LNCAP (cell line): ENCODE measurements around the gene MPZL2.

Source experiments
- CTCF ChIP-seq: fragments of 450-650 bp; IDR thresholded peaks from 2 replicates; pipeline ENCODE4 v1.5.1; 2017; ENCODE audit warnings: mild to moderate bottlenecking

Gene MPZL2

GRCh38 chr11:118216621-118217481 is 47.2 kb downstream of the MPZL2 start:
- TF ChIP-seq CTCF = no peak

GRCh38 chr11:118215765-118216164 is 48.3 kb downstream of the MPZL2 start:
- no peak for TF ChIP-seq CTCF

GRCh38 chr11:118215262-118215661 is 48.8 kb downstream of the MPZL2 start:
- TF ChIP-seq CTCF = no peak

- TF ChIP-seq CTCF = no peak
Measured at GRCh38 chr11:118214210-118214914, 49.7 kb downstream of the MPZL2 start.

- TF ChIP-seq CTCF = no peak
Measured at GRCh38 chr11:118213781-118214180, 50.3 kb downstream of the MPZL2 start.

GRCh38 chr11:118213201-118213600 is 50.9 kb downstream of the MPZL2 start:
- TF ChIP-seq CTCF = no peak

- no peak for TF ChIP-seq CTCF
Measured at GRCh38 chr11:118212781-118213191, 51.3 kb downstream of the MPZL2 start.
